Spleen (tissue), 11 donors: Measurements from ENCODE around the gene MYL5. TPM values are rescaled to one million over a fixed set of nuclear protein-coding genes. Genes with fewer than 3 reads are reported as not detected.
A peak's percentile ranks its signal among the peaks of the same experiment; 100 is the strongest.

ENCODE experiments used
- DNase-seq: peaks from one replicate; pipeline ENCODE4 v3.0.0-alpha.2; 2020
- H3K27ac ChIP-seq, 8 donors: fragments of 200-600 bp; sonication (generic) in 7 of 8; 1 replicate in 4 of 8; 2 replicates in 4 of 8; pipeline versions ENCODE4 v1.5.0 to v1.8.0; 2016 to 2021; ENCODE audit warnings: inconsistent platforms in 4 of 8, mild to moderate bottlenecking in 4 of 8, moderate library complexity in 1 of 8
- H3K27me3 ChIP-seq, 7 donors: fragments of 200-600 bp; sonication (generic) in 6 of 7; replicated peaks in 1 of 7; 1 replicate in 4 of 7; 2 replicates in 3 of 7; pipeline versions ENCODE4 v1.5.0 to v1.8.0; 2016 to 2021; ENCODE audit warnings: inconsistent platforms in 3 of 7, mild to moderate bottlenecking in 1 of 7
- H3K36me3 ChIP-seq, 6 donors: fragments of 200-600 bp; sonication (generic) in 5 of 6; 1 replicate in 4 of 6; 2 replicates in 2 of 6; pipeline versions ENCODE4 v1.5.0 to v1.8.0; 2016 to 2021; ENCODE audit warnings: inconsistent platforms in 2 of 6
- H3K4me1 ChIP-seq, 6 donors: fragments of 200-600 bp; sonication (generic) in 5 of 6; 1 replicate in 3 of 6; 2 replicates in 3 of 6; pipeline versions ENCODE4 v1.5.0 to v1.8.0; 2016 to 2021; ENCODE audit warnings: inconsistent platforms in 3 of 6
- H3K4me3 ChIP-seq, 8 donors: fragments of 200-600 bp; sonication (generic) in 7 of 8; 1 replicate in 4 of 8; 2 replicates in 4 of 8; pipeline versions ENCODE4 v1.5.0 to v1.8.0; 2016 to 2021; ENCODE audit warnings: inconsistent platforms in 4 of 8, mild to moderate bottlenecking in 4 of 8, moderate library complexity in 2 of 8
- H3K9me3 ChIP-seq, 8 donors: fragments of 200-600 bp; sonication (generic) in 7 of 8; 1 replicate in 4 of 8; 2 replicates in 4 of 8; pipeline versions ENCODE4 v1.5.0 to v1.8.0; 2016 to 2021; ENCODE audit warnings: inconsistent platforms in 4 of 8
- CTCF ChIP-seq, 11 experiments: fragments of 200-600 bp in 7 of 11; fragments of 450-650 bp in 4 of 11; sonication (generic) in 4 of 11; IDR thresholded peaks in 8 of 11; conservative IDR thresholded peaks in 3 of 11; 1 replicate in 7 of 11; 2 replicates in 4 of 11; pipeline versions ENCODE4 v1.4.0 to v1.8.0; 2016 to 2021; ENCODE audit warnings: antibody characterized with exemption in 11 of 11, inconsistent platforms in 4 of 11, mild to moderate bottlenecking in 1 of 11
- POLR2A ChIP-seq, 3 donors: fragments of 450-650 bp; IDR thresholded peaks; one replicate each; pipeline ENCODE4 v1.5.1; 2017; ENCODE audit warnings: antibody characterized with exemption in 3 of 3, mild to moderate bottlenecking in 1 of 3
- POLR2AphosphoS5 ChIP-seq, 3 donors: sonication (generic); formaldehyde crosslinking; IDR thresholded peaks; one replicate each; pipeline ENCODE4 v1.5.1; 2017; ENCODE audit warnings: antibody characterized with exemption in 3 of 3
- WGBS, 5 donors: extraction: QIAGEN DNeasy Blood & Tissue Kit in 3 of 5; methylation state at CpG; one replicate each; pipeline versions ENCODE4 v1.1.5 to v1.1.7; 2013 to 2018; 5-methylcytosine and 5-hydroxymethylcytosine counted together
- intact Hi-C: fragments of 100-400 bp; cut with DNase I; formaldehyde crosslinking; loops from one replicate; pipeline ENCODE4 v1.15.0; 2023; ENCODE audit warnings: low total_unique reads
- polyA plus RNA-seq, 3 donors: library from polyadenylated mRNA; stranded (reverse); fragments of 200-250 nt; gene quantifications; one replicate each; pipeline ENCODE4 v1.2.1, GENCODE V29; 2013
- total RNA-seq, 7 donors: library from RNA; depleted of rRNA in 3 of 7; stranded (reverse); fragments of >200 nt in 3 of 7; fragmentation: NEBNext Ultra II Directional in 4 of 7; extraction: Animal tissue kit (Norgen Biotek cat#: 25700) in 4 of 7; gene quantifications; one replicate each; pipeline versions ENCODE4 v1.1.0 to v1.2.1, GENCODE V29; 2016 to 2021
- donor health status: healthy with polysubstance abuse.
- donor health status: DM: no; HTN: no; CAD: no; lungs with moderate emphysema.
- donor health status: DM: no; HTN: no; CAD: no.
- donor health status: Bipolar disorder and iron deficiency.
- donor health status: healthy.
- donor health status: DM: no; HTN: no; CAD: no.
- donor health status: DM: yes; HTN: yes; CAD: no.

The MYL5 gene
- total and polyA plus RNA-seq, 10 donors, result 9.2 to 32.6 (median 19.2) TPM

GRCh38 chr4:628821-629635 lies 45.3 kb upstream of the MYL5 start:
- no peaks in the 10 kb centered on the region for H3K4me1 ChIP-seq
- intact Hi-C loops, result no loop called here
- no peak overlapping the region for H3K4me3 ChIP-seq
- TF ChIP-seq POLR2AphosphoS5 (IDR thresholded peaks at IDR 0.05) (no peak), POLR2A (IDR thresholded peaks at IDR 0.05) (no peak), CTCF (IDR thresholded peaks at IDR 0.05 in 8 of 11, conservative IDR thresholded peaks at IDR 0.05 in 3 of 11) (no peak)
- WGBS, 5 donors, result 76 to 87% (median 82%) methylated on average over 23 to 27 of the region's 27 CpGs
- no peaks in the 10 kb centered on the region for H3K36me3 ChIP-seq
- H3K27ac ChIP-seq, result no peak overlapping the region
- peaks cover 0 to 55% (median 0%) of the 10 kb centered on the region in 7 donors for H3K27me3 ChIP-seq
- H3K9me3 ChIP-seq, result peaks cover 0 to 14% (median 0%) of the 10 kb centered on the region in 8 donors
- peak; percentile 70 for DNase-seq

GRCh38 chr4:629636-629914 lies 44.8 kb upstream of the MYL5 start:
- 73 to 95% (median 88%) methylated on average over 9 of the region's 9 CpGs for WGBS, 5 donors
- Histone ChIP-seq H3K27me3 (peaks cover 0 to 50% (median 0%) of the 10 kb centered on the region in 7 donors), H3K36me3 (no peaks in the 10 kb centered on the region), H3K27ac (no peak overlapping the region), H3K4me3 (no peak overlapping the region), H3K4me1 (no peaks in the 10 kb centered on the region), H3K9me3 (peaks cover 0 to 14% (median 0%) of the 10 kb centered on the region in 8 donors)
- no peak for DNase-seq
- intact Hi-C loops, result no loop called here
- TF ChIP-seq CTCF (IDR thresholded peaks at IDR 0.05 in 8 of 11, conservative IDR thresholded peaks at IDR 0.05 in 3 of 11) (no peak), POLR2AphosphoS5 (IDR thresholded peaks at IDR 0.05) (no peak), POLR2A (IDR thresholded peaks at IDR 0.05) (no peak)

- H3K27me3 ChIP-seq, result peaks cover 0 to 45% (median 0%) of the 10 kb centered on the region in 7 donors
- 54 to 78% (median 71%) methylated on average over 19 to 20 of the region's 20 CpGs for WGBS, 5 donors
- no peak for TF ChIP-seq CTCF (IDR thresholded peaks at IDR 0.05 in 8 of 11, conservative IDR thresholded peaks at IDR 0.05 in 3 of 11)
- TF ChIP-seq POLR2AphosphoS5 (IDR thresholded peaks at IDR 0.05), result no peak
- no peak for TF ChIP-seq POLR2A (IDR thresholded peaks at IDR 0.05)
- intact Hi-C loops, result no loop called here
- no peak overlapping the region for H3K27ac ChIP-seq
- H3K4me3 ChIP-seq, result no peak overlapping the region
- H3K4me1 ChIP-seq, result no peaks in the 10 kb centered on the region
- peaks cover 0 to 14% (median 0%) of the 10 kb centered on the region in 8 donors for H3K9me3 ChIP-seq
- DNase-seq, result peak; percentile 59
- H3K36me3 ChIP-seq, result no peaks in the 10 kb centered on the region
Observed at GRCh38 chr4:629915-630641, 44.3 kb upstream of the MYL5 start.

GRCh38 chr4:630656-631055 lies 43.7 kb upstream of the MYL5 start:
- intact Hi-C loops, result no loop called here
- no peaks in the 10 kb centered on the region for H3K36me3 ChIP-seq
- H3K27ac ChIP-seq, result no peak overlapping the region
- WGBS, 5 donors, result 68 to 80% (median 76%) methylated on average over 9 of the region's 9 CpGs
- TF ChIP-seq POLR2AphosphoS5 (IDR thresholded peaks at IDR 0.05), result no peak
- TF ChIP-seq POLR2A (IDR thresholded peaks at IDR 0.05), result no peak
- no peak for TF ChIP-seq CTCF (IDR thresholded peaks at IDR 0.05 in 8 of 11, conservative IDR thresholded peaks at IDR 0.05 in 3 of 11)
- no peaks in the 10 kb centered on the region for H3K4me1 ChIP-seq
- peaks cover 0 to 14% (median 0%) of the 10 kb centered on the region in 8 donors for H3K9me3 ChIP-seq
- peak; percentile 36 for DNase-seq
- no peak overlapping the region for H3K4me3 ChIP-seq
- H3K27me3 ChIP-seq, result peaks cover 0 to 40% (median 0%) of the 10 kb centered on the region in 7 donors
